Endodermal cell (in vitro differentiated cells): ENCODE measurements around the gene AXIN2. TPM values are rescaled to one million over a fixed set of nuclear protein-coding genes. Genes with fewer than 3 reads are reported as not detected.

Experiments
- DNase-seq: peaks from one replicate; pipeline ENCODE4 v3.0.0-alpha.2; 2017
- H3K27ac ChIP-seq: 2 replicates; pipeline ENCODE4 v1.5.1; 2013; ENCODE audit warnings: mild to moderate bottlenecking, low read depth, low read length, moderate library complexity
- H3K27me3 ChIP-seq: 2 replicates; pipeline ENCODE4 v1.6.1; 2013; ENCODE audit warnings: mild to moderate bottlenecking, low read length, moderate library complexity; ENCODE audit not compliant: insufficient read depth, control insufficient read depth, poor library complexity, severe bottlenecking
- H3K36me3 ChIP-seq: 2 replicates; pipeline ENCODE4 v1.7.0; 2013; ENCODE audit warnings: mild to moderate bottlenecking, low read length, moderate library complexity; ENCODE audit not compliant: control insufficient read depth, insufficient read depth
- H3K4me1 ChIP-seq: one replicate; pipeline ENCODE4 v1.7.0; 2013; ENCODE audit warnings: low read length; ENCODE audit not compliant: control insufficient read depth, insufficient read depth
- H3K4me3 ChIP-seq: 2 replicates; pipeline ENCODE4 v1.5.1; 2013; ENCODE audit warnings: mild to moderate bottlenecking, low read length, moderate library complexity
- H3K9ac ChIP-seq: 2 replicates; pipeline ENCODE4 v1.6.1; 2013; ENCODE audit warnings: mild to moderate bottlenecking, low read length, moderate library complexity; ENCODE audit not compliant: poor library complexity, severe bottlenecking; ENCODE audit errors: extremely low read depth
- H3K9me3 ChIP-seq: 2 replicates; pipeline ENCODE4 v1.6.1; 2013; ENCODE audit warnings: mild to moderate bottlenecking, low read length, moderate library complexity; ENCODE audit not compliant: control insufficient read depth
- H3K27ac Mint-ChIP-seq: 2 replicates; pipeline ENCODE4 v1.8.0; 2020; ENCODE audit warnings: mixed read lengths
- H3K27me3 Mint-ChIP-seq: 2 replicates; pipeline ENCODE4 v1.8.0; 2021; ENCODE audit warnings: mild to moderate bottlenecking, mixed read lengths; ENCODE audit not compliant: insufficient read depth
- H3K36me3 Mint-ChIP-seq: 2 replicates; pipeline ENCODE4 v1.8.0; 2020; ENCODE audit warnings: low read depth, mixed read lengths
- H3K4me1 Mint-ChIP-seq: 2 replicates; pipeline ENCODE4 v1.8.0; 2020; ENCODE audit warnings: mixed read lengths
- H3K4me3 Mint-ChIP-seq: 2 replicates; pipeline ENCODE4 v1.8.0; 2020; ENCODE audit warnings: mild to moderate bottlenecking, moderate library complexity, mixed read lengths
- H3K9me3 Mint-ChIP-seq: 2 replicates; pipeline ENCODE4 v1.8.0; 2020; ENCODE audit warnings: mild to moderate bottlenecking, mixed read lengths
- CTCF ChIP-seq: fragments of 200-600 bp; sonication (generic); conservative IDR thresholded peaks from 2 replicates; pipeline ENCODE4 v1.5.0; 2021; ENCODE audit warnings: antibody characterized with exemption, mild to moderate bottlenecking
- WGBS, 2 experiments: methylation state at CpG; one replicate each; pipeline versions ENCODE4 v1.1.5 to v1.1.7; 2013; ENCODE audit warnings: missing lambda C conversion rate in 2 of 2, mixed read lengths in 1 of 2; ENCODE audit not compliant: insufficient coverage in 1 of 2, insufficient read length in 1 of 2; 5-methylcytosine and 5-hydroxymethylcytosine counted together
- total RNA-seq, 2 donors: library from RNA; stranded (reverse); fragmentation: NEBNext Ultra II Directional in 1 of 2; extraction: Animal tissue kit (Norgen Biotek cat#: 25700) in 1 of 2; gene quantifications; 2 replicates in 1 of 2; 3 replicates in 1 of 2; pipeline ENCODE4 v1.2.1, GENCODE V29; 2021

Gene AXIN2
- total RNA-seq, 2 donors from 2014 or later, result 40.1 to 53.2 TPM

- H3K4me3 ChIP-seq, result no peak overlapping the region
- H3K36me3 ChIP-seq, result no peaks in the 10 kb centered on the region
- no peak overlapping the region for H3K4me3 Mint-ChIP-seq
- 79 to 85% methylated on average over 2 of the region's 2 CpGs for WGBS, 2 experiments
- H3K9me3 Mint-ChIP-seq, result no peaks in the 10 kb centered on the region
- peaks cover 6% of the 10 kb centered on the region for H3K4me1 Mint-ChIP-seq
- TF ChIP-seq CTCF, result no peak
- no peak for DNase-seq
- peaks cover 6% of the 10 kb centered on the region for H3K4me1 ChIP-seq
- no peak overlapping the region for H3K9ac ChIP-seq
- H3K27me3 Mint-ChIP-seq, result peaks cover 2% of the 10 kb centered on the region
- H3K36me3 Mint-ChIP-seq, result no peaks in the 10 kb centered on the region
- H3K27me3 ChIP-seq, result no peaks in the 10 kb centered on the region
- no peak overlapping the region for H3K27ac ChIP-seq
- H3K9me3 ChIP-seq, result no peaks in the 10 kb centered on the region
- H3K27ac Mint-ChIP-seq, result no peak overlapping the region
Observed at GRCh38 chr17:65609286-65609685, 47.8 kb upstream of the AXIN2 start.

GRCh38 chr17:65604070-65604469 is 42.6 kb upstream of the AXIN2 start:
- DNase-seq, result no peak
- no peaks in the 10 kb centered on the region for H3K9me3 Mint-ChIP-seq
- no peak overlapping the region for H3K27ac Mint-ChIP-seq
- H3K36me3 ChIP-seq, result no peaks in the 10 kb centered on the region
- H3K36me3 Mint-ChIP-seq, result no peaks in the 10 kb centered on the region
- 54 to 71% methylated on average over 2 to 4 of the region's 4 CpGs for WGBS, 2 experiments
- no peaks in the 10 kb centered on the region for H3K27me3 ChIP-seq
- peaks cover 3% of the 10 kb centered on the region for H3K4me1 ChIP-seq
- H3K4me1 Mint-ChIP-seq, result peaks cover 23% of the 10 kb centered on the region
- no peak overlapping the region for H3K4me3 Mint-ChIP-seq
- no peaks in the 10 kb centered on the region for H3K9me3 ChIP-seq
- no peaks in the 10 kb centered on the region for H3K27me3 Mint-ChIP-seq
- no peak overlapping the region for H3K9ac ChIP-seq
- no peak for TF ChIP-seq CTCF
- no peak overlapping the region for H3K27ac ChIP-seq
- H3K4me3 ChIP-seq, result no peak overlapping the region

- no peaks in the 10 kb centered on the region for H3K9me3 Mint-ChIP-seq
- Histone ChIP-seq H3K9me3 (no peaks in the 10 kb centered on the region), H3K27me3 (no peaks in the 10 kb centered on the region), H3K4me1 (peaks cover 3% of the 10 kb centered on the region), H3K36me3 (no peaks in the 10 kb centered on the region), H3K4me3 (no peak overlapping the region), H3K9ac (no peak overlapping the region), H3K27ac (no peak overlapping the region)
- no peak overlapping the region for H3K4me3 Mint-ChIP-seq
- no peak for DNase-seq
- no peak overlapping the region for H3K27ac Mint-ChIP-seq
- WGBS, 2 experiments, result 89 to 91% methylated on average over 1 to 2 of the region's 2 CpGs
- H3K27me3 Mint-ChIP-seq, result no peaks in the 10 kb centered on the region
- no peaks in the 10 kb centered on the region for H3K36me3 Mint-ChIP-seq
- H3K4me1 Mint-ChIP-seq, result peaks cover 23% of the 10 kb centered on the region
- TF ChIP-seq CTCF, result no peak
Observed at GRCh38 chr17:65601881-65602280, 40.4 kb upstream of the AXIN2 start.
